HEK293T (cell line): ENCODE results near the gene MED23.

Experiments
- CTCF ChIA-PET: fragments of 350-600 bp; formaldehyde crosslinking; extraction: SDS; loops from one replicate; lab custom pipeline; 2021; ENCODE audit warnings: antibody characterized with exemption, inconsistent platforms; lab: Yijun Ruan, JAX
- POLR2A ChIA-PET: fragments of 350-600 bp; formaldehyde crosslinking; extraction: SDS; loops from one replicate; lab custom pipeline; 2020; ENCODE audit warnings: antibody characterized with exemption, inconsistent platforms; lab: Yijun Ruan, JAX
- DNase-seq: peaks from one replicate; pipeline ENCODE4 v3.0.0; 2012; ENCODE audit warnings: mixed read lengths; ENCODE audit errors: extremely low spot score
- FOXM1 ChIP-seq: fragments of 450-650 bp; IDR thresholded peaks from 2 replicates; pipeline ENCODE4 v1.6.1; 2017; ENCODE audit warnings: mild to moderate bottlenecking, borderline replicate concordance
- SP1 ChIP-seq: fragments of 450-650 bp; IDR thresholded peaks from 2 replicates; pipeline ENCODE4 v1.6.1; 2017

Gene MED23

DNA sequence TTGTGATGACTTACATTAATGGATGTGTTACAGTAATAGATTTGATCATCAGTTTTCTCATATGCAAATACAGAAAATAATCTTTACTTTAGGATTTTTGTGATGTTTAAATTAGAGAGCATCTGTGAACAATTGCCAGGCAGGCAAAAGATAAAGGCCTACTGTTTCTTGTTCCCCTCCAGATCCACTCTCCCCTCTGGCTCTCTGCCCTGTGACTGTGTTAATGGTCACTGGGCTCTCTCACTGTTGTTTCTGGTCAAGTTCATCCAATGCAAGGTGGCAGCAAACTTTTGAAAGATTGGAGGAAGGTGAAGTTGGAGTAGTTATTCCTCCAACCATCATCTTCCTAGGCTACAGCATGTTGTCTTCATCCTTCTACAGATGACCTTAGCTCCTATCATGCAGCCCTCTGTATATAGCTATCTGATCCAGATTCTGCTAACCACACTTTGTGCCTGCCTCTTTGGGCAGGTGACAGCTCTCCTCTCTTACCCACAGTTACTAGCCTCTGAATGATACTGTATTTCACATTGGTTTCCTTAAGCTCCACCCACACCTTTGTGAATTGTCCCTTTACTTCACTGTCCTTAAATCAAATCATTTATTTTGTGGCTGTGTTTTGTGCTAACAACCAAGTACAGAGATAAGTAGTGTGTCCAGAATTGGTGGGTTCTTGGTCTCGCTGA is 103.9 kb downstream of the MED23 start:
- no peak for TF ChIP-seq SP1
- no peak for TF ChIP-seq FOXM1
- ChIA-PET POLR2A (no interaction called here), CTCF (interaction anchor here (1.2 kb wide), 1 partner anchor 10 kb away, joined by 3 read pairs; no protein-coding TSS in a partner anchor)
- no peak for DNase-seq
